K562 (cell line): ENCODE measurements around the gene UBA7. TPM values are rescaled to one million over a fixed set of nuclear protein-coding genes. Genes with fewer than 3 reads are reported as not detected.

Experiments used
- ATAC-seq: fragments of 200-7000 bp; cut with Tn5 transposase; 3 replicates; pipeline ENCODE4 v1.9.1; 2020; ENCODE audit warnings: moderate library complexity
- BruUV-seq: library from RNA; stranded (reverse); fragments of 400-500 nt; replicated peaks from 2 replicates; lab custom pipeline; 2021; lab: Mats Ljungman, UMichigan
- CTCF ChIA-PET: fragments of 300-600 bp; formaldehyde crosslinking; extraction: SDS; loops from one replicate; lab custom pipeline; 2021; ENCODE audit warnings: low intra/inter-chr PET ratio; lab: Yijun Ruan, JAX
- POLR2A ChIA-PET: fragments of 300-600, 350-650 bp; sonication (Branson Sonifier 250); formaldehyde crosslinking; extraction: SDS; loops from one replicate; lab custom pipeline; 2021; ENCODE audit warnings: antibody characterized with exemption, inconsistent platforms; lab: Yijun Ruan, JAX
- DNase-seq, 4 experiments: peaks; one replicate each; pipeline versions ENCODE4 v3.0.0 to v3.0.0-alpha.2; 2011 to 2018; ENCODE audit warnings: low spot score in 3 of 4, mixed read lengths in 3 of 4; ENCODE audit errors: extremely low read depth in 1 of 4
- FAIRE-seq: peaks from 2 replicates; lab custom pipeline; 2011; peaks lifted over from hg19 to GRCh38; lab: Jason Lieb, UNC
- H2AFZ ChIP-seq: 2 replicates; pipeline ENCODE4 v1.6.0; 2011; ENCODE audit warnings: low read depth, low read length, control low read depth, inconsistent platforms
- H3K27ac ChIP-seq: fragments of 200-600 bp; 3 replicates; pipeline ENCODE4 v1.8.0; 2011; ENCODE audit warnings: low read depth, mild to moderate bottlenecking, control low read depth, inconsistent platforms, low read length, moderate library complexity, mixed read lengths; ENCODE audit errors: extremely low read depth
- H3K27me3 ChIP-seq, 2 experiments: fragments of 300-600 bp in 1 of 2; 2 replicates in 1 of 2; 3 replicates in 1 of 2; pipeline versions ENCODE4 v1.6.0 to v1.8.0; 2011; ENCODE audit warnings: inconsistent platforms in 2 of 2, low read length in 2 of 2, mild to moderate bottlenecking in 1 of 2, mixed read lengths in 1 of 2, moderate library complexity in 1 of 2; ENCODE audit not compliant: control insufficient read depth in 2 of 2, insufficient read depth in 2 of 2
- H3K36me3 ChIP-seq: fragments of 300-600 bp; 3 replicates; pipeline ENCODE4 v1.8.0; 2011; ENCODE audit warnings: mild to moderate bottlenecking, low read length, inconsistent platforms; ENCODE audit not compliant: control insufficient read depth, insufficient read depth
- H3K4me1 ChIP-seq, 2 experiments: fragments of 200-600 bp in 1 of 2; replicated peaks in 1 of 2; 2 replicates in 1 of 2; 3 replicates in 1 of 2; pipeline versions ENCODE4 v1.5.1 to v1.8.0; 2011; ENCODE audit warnings: inconsistent platforms in 2 of 2, low read length in 2 of 2, mild to moderate bottlenecking in 1 of 2, mixed read lengths in 1 of 2, moderate library complexity in 1 of 2; ENCODE audit not compliant: control insufficient read depth in 2 of 2, insufficient read depth in 2 of 2
- H3K4me2 ChIP-seq: 2 replicates; pipeline ENCODE4 v1.6.1; 2011; ENCODE audit warnings: low read length, control low read depth, inconsistent platforms, mixed read lengths; ENCODE audit not compliant: insufficient read depth
- H3K4me3 ChIP-seq: fragments of 200-600 bp; sonication (generic), shearing (Covaris generic); 2 replicates; pipeline ENCODE4 v1.5.1; 2016; ENCODE audit warnings: control low read depth, inconsistent platforms
- H3K79me2 ChIP-seq: fragments of 200-600 bp; 3 replicates; pipeline ENCODE4 v1.8.0; 2011; ENCODE audit warnings: low read length, inconsistent platforms; ENCODE audit not compliant: control insufficient read depth, insufficient read depth
- H3K9ac ChIP-seq, 2 experiments: 2 replicates each; pipeline versions ENCODE4 v1.6.0 to v1.6.1; 2011; ENCODE audit warnings: low read depth in 2 of 2, low read length in 2 of 2, control low read depth in 1 of 2, inconsistent platforms in 1 of 2, mild to moderate bottlenecking in 1 of 2, mixed read lengths in 1 of 2; ENCODE audit not compliant: insufficient read depth in 1 of 2
- H3K9me1 ChIP-seq: one replicate; pipeline ENCODE4 v1.6.0; 2011; ENCODE audit warnings: inconsistent platforms, mild to moderate bottlenecking, low read length, moderate library complexity; ENCODE audit not compliant: control insufficient read depth, insufficient read depth
- H3K9me3 ChIP-seq: replicated peaks from 2 replicates; pipeline ENCODE4 v1.5.1; 2011; ENCODE audit warnings: low read depth, low read length, inconsistent platforms; ENCODE audit not compliant: control insufficient read depth, insufficient read depth
- H4K20me1 ChIP-seq: replicated peaks from 2 replicates; pipeline ENCODE4 v1.6.1; 2011; ENCODE audit warnings: low read length, inconsistent platforms, mixed read lengths; ENCODE audit not compliant: control insufficient read depth, insufficient read depth
- CBX3 ChIP-seq, 2 experiments: IDR thresholded peaks; 1 replicate in 1 of 2; 2 replicates in 1 of 2; pipeline ENCODE4 v1.6.1; 2012; ENCODE audit warnings: inconsistent platforms in 2 of 2, low read length in 2 of 2, borderline replicate concordance in 1 of 2, control low read depth in 1 of 2
- COPS2 ChIP-seq: fragments of 450-650 bp; conservative IDR thresholded peaks from 2 replicates; pipeline ENCODE4 v1.6.1; 2016; ENCODE audit warnings: mild to moderate bottlenecking, moderate library complexity
- DPF2 ChIP-seq: fragments of 450-650 bp; IDR thresholded peaks from 2 replicates; pipeline ENCODE4 v1.6.1; 2016
- E2F5 ChIP-seq: sonication (generic); formaldehyde crosslinking; IDR thresholded peaks from 2 replicates; pipeline ENCODE4 v1.8.0; 2022; ENCODE audit warnings: mild to moderate bottlenecking, missing genetic modification reagents
- ELF2 ChIP-seq: fragments of 250-450 bp; sonication (Bioruptor Pico); IDR thresholded peaks from 2 replicates; pipeline ENCODE4 v1.5.0; 2021; ENCODE audit warnings: mild to moderate bottlenecking
- HNRNPUL1 ChIP-seq: fragments of 200-400 bp; formaldehyde crosslinking; IDR thresholded peaks from 2 replicates; pipeline ENCODE4 v1.6.1; 2017; ENCODE audit warnings: low read length
- NR1H2 ChIP-seq: sonication (generic); formaldehyde crosslinking; IDR thresholded peaks from 2 replicates; pipeline ENCODE4 v1.4.0; 2020; ENCODE audit warnings: mild to moderate bottlenecking, missing genetic modification reagents
- POLR2AphosphoS5 ChIP-seq: IDR thresholded peaks from 2 replicates; pipeline ENCODE4 v1.6.1; 2011; ENCODE audit warnings: mild to moderate bottlenecking, low read depth, low read length, moderate library complexity; ENCODE audit not compliant: control insufficient read depth, insufficient read depth
- PPARD ChIP-seq: fragments of 250-450 bp; sonication (Bioruptor Pico); IDR thresholded peaks from 2 replicates; pipeline ENCODE4 v1.8.0; 2022; ENCODE audit warnings: inconsistent platforms, mild to moderate bottlenecking, moderate library complexity
- RBM14 ChIP-seq: fragments of 200-400 bp; formaldehyde crosslinking; IDR thresholded peaks from 2 replicates; pipeline ENCODE4 v1.6.1; 2018; ENCODE audit warnings: low read depth, mild to moderate bottlenecking, low read length, moderate library complexity, borderline replicate concordance; ENCODE audit not compliant: insufficient read depth
- RFX5 ChIP-seq: IDR thresholded peaks from 2 replicates; pipeline ENCODE4 v1.6.1; 2011; ENCODE audit warnings: low read depth, mild to moderate bottlenecking, improper control_type of control experiment, low read length
- YY1 ChIP-seq, 3 experiments: IDR thresholded peaks; 2 replicates each; pipeline ENCODE4 v1.6.1; 2011; ENCODE audit warnings: low read length in 2 of 3, mild to moderate bottlenecking in 2 of 3, moderate library complexity in 2 of 3, borderline replicate concordance in 1 of 3, control low read depth in 1 of 3, low read depth in 1 of 3; ENCODE audit not compliant: insufficient read depth in 3 of 3, insufficient replicate concordance in 2 of 3, control insufficient read depth in 1 of 3, insufficient read length in 1 of 3; ENCODE audit errors: extremely low read depth in 1 of 3
- WGBS: fragments of 100-300 bp; shearing (Covaris generic); methylation state at CpG from one replicate; pipeline ENCODE4 v1.1.6; 2016; ENCODE audit warnings: low coverage, mixed read lengths; ENCODE audit not compliant: insufficient coverage; ENCODE audit errors: missing lambda C conversion rate; 5-methylcytosine and 5-hydroxymethylcytosine counted together
- in situ Hi-C: fragments of 300-500 bp; cut with MboI; formaldehyde crosslinking; loops from 4 replicates; pipeline ENCODE4 v1.15.0; 2018; ENCODE audit warnings: inconsistent platforms, mixed read lengths
- intact Hi-C: fragments of 100-400 bp; cut with micrococcal nuclease; formaldehyde crosslinking; loops from 2 replicates; pipeline ENCODE4 v1.14.2; 2022
- polyA plus RNA-seq, 8 experiments: library from polyadenylated mRNA; depleted of rRNA in 4 of 8; stranded (reverse) in 5 of 8; unstranded in 3 of 8; fragments of >200 nt; fragmentation: Nextera tagmentation in 2 of 8; fragmentation: Illumina TruSeq in 1 of 8; extraction: Ambion mirVana in 2 of 8; extraction: Trizol in 1 of 8; gene quantifications; 2 replicates each; pipeline versions ENCODE4 v1.2.1 to v1.2.3, GENCODE V29; 2011 to 2014; ENCODE audit warnings: inconsistent platforms in 1 of 8, missing spikeins in 1 of 8
- total RNA-seq, 7 experiments: library from RNA; depleted of rRNA in 6 of 7; stranded (reverse); fragments of >200 nt in 6 of 7; fragmentation: Illumina TruSeq in 2 of 7; extraction: Trizol in 2 of 7; gene quantifications; 2 replicates each; pipeline versions ENCODE4 v1.2.1 to v1.2.3, GENCODE V29; 2011 to 2021; ENCODE audit warnings: low replicate concordance in 1 of 7
- TF ChIP-seq, protein P1 (sequence below): sonication (generic); formaldehyde crosslinking; IDR thresholded peaks from 2 replicates; pipeline ENCODE4 v1.5.0; 2020; ENCODE audit warnings: missing genetic modification reagents

The UBA7 gene
- total and polyA plus RNA-seq, 9 of the 15 experiments (the other 6 are each of a cell fraction or from before 2014, with no cell fraction given), result 0.17 to 3.3 (median 2.0) TPM

- Histone ChIP-seq H2AFZ (no peak overlapping the region), H3K4me1 (peaks cover 7 to 10% of the 10 kb centered on the region in 2 experiments; a peak in 3 of 5 replicates), H3K27me3 (no peaks in the 10 kb centered on the region), H3K9me3 (no peaks in the 10 kb centered on the region), H3K9ac (no peak overlapping the region), H4K20me1 (no peaks in the 10 kb centered on the region), H3K79me2 (no peaks in the 10 kb centered on the region), H3K36me3 (no peaks in the 10 kb centered on the region), H3K27ac (no peak overlapping the region), H3K4me3 (no peak overlapping the region), H3K4me2 (no peak overlapping the region), H3K9me1 (no peaks in the 10 kb centered on the region)
- 10% methylated on average over 3 of the region's 4 CpGs for WGBS
- in situ Hi-C loops, result no loop called here
- DNase-seq (peak in 1 of 4 experiments; percentile 1), FAIRE-seq (no peak), ATAC-seq (no peak)
- no TSS peak for BruUV-seq
- intact Hi-C loops, result no loop called here
- ChIA-PET POLR2A (interaction anchor here (1.1 kb wide), 1 partner anchor 8 kb away, joined by 5 read pairs; the partner anchor contains the start of gene IP6K1), CTCF (no interaction called here)
- TF ChIP-seq PPARD (CRISPR knock-in tag), result no peak
- no peak for TF ChIP-seq ELF2
- no peak for TF ChIP-seq CBX3 (IDR thresholded peaks at IDR 0.05; ENCODE audit: borderline replicate concordance in 1 of 2, low read length in 2 of 2)
- TF ChIP-seq RBM14, result no peak
- TF ChIP-seq POLR2AphosphoS5, result no peak
- no peak for TF ChIP-seq YY1 (IDR thresholded peaks at IDR 0.05; ENCODE audit: borderline replicate concordance in 1 of 3, control insufficient read depth in 1 of 3, extremely low read depth in 1 of 3, insufficient read depth in 3 of 3, insufficient read length in 1 of 3, insufficient replicate concordance in 2 of 3, low read depth in 1 of 3, low read length in 2 of 3)
- TF ChIP-seq, protein P1, sequence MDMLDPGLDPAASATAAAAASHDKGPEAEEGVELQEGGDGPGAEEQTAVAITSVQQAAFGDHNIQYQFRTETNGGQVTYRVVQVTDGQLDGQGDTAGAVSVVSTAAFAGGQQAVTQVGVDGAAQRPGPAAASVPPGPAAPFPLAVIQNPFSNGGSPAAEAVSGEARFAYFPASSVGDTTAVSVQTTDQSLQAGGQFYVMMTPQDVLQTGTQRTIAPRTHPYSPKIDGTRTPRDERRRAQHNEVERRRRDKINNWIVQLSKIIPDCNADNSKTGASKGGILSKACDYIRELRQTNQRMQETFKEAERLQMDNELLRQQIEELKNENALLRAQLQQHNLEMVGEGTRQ (CRISPR knock-in tag), result no peak
- no peak for TF ChIP-seq DPF2
- no peak for TF ChIP-seq NR1H2 (CRISPR knock-in tag)
- no peak for TF ChIP-seq COPS2
- TF ChIP-seq HNRNPUL1, result no peak
- no peak for TF ChIP-seq RFX5
- no peak for TF ChIP-seq E2F5 (CRISPR knock-in tag)
These were observed 19.3 kb downstream of the UBA7 start for GRCh38 chr3:49794431-49794830.
